K562 (cell line): ENCODE measurements around the gene DNAJC8. TPM values are rescaled to one million over a fixed set of nuclear protein-coding genes. Genes with fewer than 3 reads are reported as not detected.

Experiments
- ATAC-seq: fragments of 200-7000 bp; cut with Tn5 transposase; 3 replicates; pipeline ENCODE4 v1.9.1; 2020; ENCODE audit warnings: moderate library complexity
- BruUV-seq: library from RNA; stranded (reverse); fragments of 400-500 nt; replicated peaks from 2 replicates; lab custom pipeline; 2021; lab: Mats Ljungman, UMichigan
- CTCF ChIA-PET: fragments of 300-600 bp; formaldehyde crosslinking; extraction: SDS; loops from one replicate; lab custom pipeline; 2021; ENCODE audit warnings: low intra/inter-chr PET ratio; lab: Yijun Ruan, JAX
- POLR2A ChIA-PET: fragments of 300-600, 350-650 bp; sonication (Branson Sonifier 250); formaldehyde crosslinking; extraction: SDS; loops from one replicate; lab custom pipeline; 2021; ENCODE audit warnings: antibody characterized with exemption, inconsistent platforms; lab: Yijun Ruan, JAX
- DNase-seq, 4 experiments: peaks; one replicate each; pipeline versions ENCODE4 v3.0.0 to v3.0.0-alpha.2; 2011 to 2018; ENCODE audit warnings: low spot score in 3 of 4, mixed read lengths in 3 of 4; ENCODE audit errors: extremely low read depth in 1 of 4
- FAIRE-seq: peaks from 2 replicates; lab custom pipeline; 2011; peaks lifted over from hg19 to GRCh38; lab: Jason Lieb, UNC
- H2AFZ ChIP-seq: 2 replicates; pipeline ENCODE4 v1.6.0; 2011; ENCODE audit warnings: low read depth, low read length, control low read depth, inconsistent platforms
- H3K27ac ChIP-seq: fragments of 200-600 bp; 3 replicates; pipeline ENCODE4 v1.8.0; 2011; ENCODE audit warnings: low read depth, mild to moderate bottlenecking, control low read depth, inconsistent platforms, low read length, moderate library complexity, mixed read lengths; ENCODE audit errors: extremely low read depth
- H3K27me3 ChIP-seq, 2 experiments: fragments of 300-600 bp in 1 of 2; 2 replicates in 1 of 2; 3 replicates in 1 of 2; pipeline versions ENCODE4 v1.6.0 to v1.8.0; 2011; ENCODE audit warnings: inconsistent platforms in 2 of 2, low read length in 2 of 2, mild to moderate bottlenecking in 1 of 2, mixed read lengths in 1 of 2, moderate library complexity in 1 of 2; ENCODE audit not compliant: control insufficient read depth in 2 of 2, insufficient read depth in 2 of 2
- H3K36me3 ChIP-seq: fragments of 300-600 bp; 3 replicates; pipeline ENCODE4 v1.8.0; 2011; ENCODE audit warnings: mild to moderate bottlenecking, low read length, inconsistent platforms; ENCODE audit not compliant: control insufficient read depth, insufficient read depth
- H3K4me1 ChIP-seq, 2 experiments: fragments of 200-600 bp in 1 of 2; replicated peaks in 1 of 2; 2 replicates in 1 of 2; 3 replicates in 1 of 2; pipeline versions ENCODE4 v1.5.1 to v1.8.0; 2011; ENCODE audit warnings: inconsistent platforms in 2 of 2, low read length in 2 of 2, mild to moderate bottlenecking in 1 of 2, mixed read lengths in 1 of 2, moderate library complexity in 1 of 2; ENCODE audit not compliant: control insufficient read depth in 2 of 2, insufficient read depth in 2 of 2
- H3K4me2 ChIP-seq: 2 replicates; pipeline ENCODE4 v1.6.1; 2011; ENCODE audit warnings: low read length, control low read depth, inconsistent platforms, mixed read lengths; ENCODE audit not compliant: insufficient read depth
- H3K4me3 ChIP-seq: fragments of 200-600 bp; sonication (generic), shearing (Covaris generic); 2 replicates; pipeline ENCODE4 v1.5.1; 2016; ENCODE audit warnings: control low read depth, inconsistent platforms
- H3K79me2 ChIP-seq: fragments of 200-600 bp; 3 replicates; pipeline ENCODE4 v1.8.0; 2011; ENCODE audit warnings: low read length, inconsistent platforms; ENCODE audit not compliant: control insufficient read depth, insufficient read depth
- H3K9ac ChIP-seq, 2 experiments: 2 replicates each; pipeline versions ENCODE4 v1.6.0 to v1.6.1; 2011; ENCODE audit warnings: low read depth in 2 of 2, low read length in 2 of 2, control low read depth in 1 of 2, inconsistent platforms in 1 of 2, mild to moderate bottlenecking in 1 of 2, mixed read lengths in 1 of 2; ENCODE audit not compliant: insufficient read depth in 1 of 2
- H3K9me1 ChIP-seq: one replicate; pipeline ENCODE4 v1.6.0; 2011; ENCODE audit warnings: inconsistent platforms, mild to moderate bottlenecking, low read length, moderate library complexity; ENCODE audit not compliant: control insufficient read depth, insufficient read depth
- H3K9me3 ChIP-seq: replicated peaks from 2 replicates; pipeline ENCODE4 v1.5.1; 2011; ENCODE audit warnings: low read depth, low read length, inconsistent platforms; ENCODE audit not compliant: control insufficient read depth, insufficient read depth
- H4K20me1 ChIP-seq: replicated peaks from 2 replicates; pipeline ENCODE4 v1.6.1; 2011; ENCODE audit warnings: low read length, inconsistent platforms, mixed read lengths; ENCODE audit not compliant: control insufficient read depth, insufficient read depth
- CBFA2T3 ChIP-seq: fragments of 450-650 bp; IDR thresholded peaks from 2 replicates; pipeline ENCODE4 v1.6.1; 2017
- CC2D1A ChIP-seq: fragments of 450-650 bp; IDR thresholded peaks from 2 replicates; pipeline ENCODE4 v1.6.1; 2017; ENCODE audit warnings: mild to moderate bottlenecking
- CXXC5 ChIP-seq: fragments of 250-450 bp; sonication (Bioruptor Pico); IDR thresholded peaks from 2 replicates; pipeline ENCODE4 v1.8.0; 2022; ENCODE audit warnings: inconsistent platforms, mild to moderate bottlenecking, moderate library complexity
- FOSL1 ChIP-seq: fragments of 200-800 bp; sonication (Bioruptor generic); conservative IDR thresholded peaks from 2 replicates; pipeline ENCODE4 v1.6.1; 2016; ENCODE audit warnings: missing genetic modification characterization, missing compliant biosample characterization
- IRF1 ChIP-seq: sonication (generic); formaldehyde crosslinking; IDR thresholded peaks from 2 replicates; pipeline ENCODE4 v1.8.0; 2022; ENCODE audit warnings: missing genetic modification reagents, mild to moderate bottlenecking, borderline replicate concordance
- LEF1 ChIP-seq: fragments of 450-650 bp; IDR thresholded peaks from 2 replicates; pipeline ENCODE4 v1.6.1; 2016; ENCODE audit warnings: mild to moderate bottlenecking
- MECOM ChIP-seq: fragments of 250-450 bp; sonication (Bioruptor Pico); IDR thresholded peaks from 2 replicates; pipeline ENCODE4 v1.8.0; 2022; ENCODE audit warnings: inconsistent platforms
- NELFE ChIP-seq: IDR thresholded peaks from 2 replicates; pipeline ENCODE4 v1.6.1; 2011; ENCODE audit warnings: mild to moderate bottlenecking; ENCODE audit not compliant: insufficient read depth, insufficient read length
- NFATC3 ChIP-seq: fragments of 450-650 bp; IDR thresholded peaks from 2 replicates; pipeline ENCODE4 v1.6.1; 2017; ENCODE audit warnings: mild to moderate bottlenecking
- NONO ChIP-seq, 2 experiments: fragments of 200-400 bp in 1 of 2; fragments of 450-650 bp in 1 of 2; formaldehyde crosslinking in 1 of 2; IDR thresholded peaks; 2 replicates each; pipeline ENCODE4 v1.6.1; 2017; ENCODE audit warnings: low read depth in 2 of 2, mild to moderate bottlenecking in 2 of 2, moderate library complexity in 2 of 2, low read length in 1 of 2
- PHF21A ChIP-seq: fragments of 450-650 bp; IDR thresholded peaks from 2 replicates; pipeline ENCODE4 v1.6.1; 2017; ENCODE audit warnings: low read depth, borderline replicate concordance
- POLR2B ChIP-seq: fragments of 450-650 bp; IDR thresholded peaks from 2 replicates; pipeline ENCODE4 v1.6.1; 2018; ENCODE audit warnings: low read depth; ENCODE audit not compliant: partially characterized antibody
- RBM39 ChIP-seq: fragments of 200-400 bp; formaldehyde crosslinking; optimal IDR thresholded peaks from 2 replicates; pipeline ENCODE3; 2018; ENCODE audit warnings: low read depth, low read length
- SIN3A ChIP-seq, 2 experiments: fragments of 150-350 bp in 1 of 2; IDR thresholded peaks; 2 replicates each; pipeline ENCODE4 v1.6.1; 2011 to 2016; ENCODE audit warnings: borderline replicate concordance in 2 of 2, low read depth in 2 of 2, low read length in 2 of 2, mild to moderate bottlenecking in 2 of 2, moderate library complexity in 2 of 2; ENCODE audit not compliant: control insufficient read depth in 1 of 2
- SNAPC5 ChIP-seq: fragments of 250-450 bp; sonication (Bioruptor Pico); IDR thresholded peaks from 2 replicates; pipeline ENCODE4 v1.8.0; 2021; ENCODE audit warnings: moderate library complexity, mild to moderate bottlenecking, inconsistent platforms
- ZFX ChIP-seq: sonication (generic); formaldehyde crosslinking; IDR thresholded peaks from 2 replicates; pipeline ENCODE4 v1.8.0; 2022; ENCODE audit warnings: mild to moderate bottlenecking, missing genetic modification reagents, moderate library complexity
- ZKSCAN1 ChIP-seq: fragments of 150-350 bp; IDR thresholded peaks from 2 replicates; pipeline ENCODE4 v1.6.1; 2016; ENCODE audit warnings: low read depth, low read length
- ZNF695 ChIP-seq: fragments of 450-650 bp; formaldehyde crosslinking; IDR thresholded peaks from 2 replicates; pipeline ENCODE4 v1.4.0; 2020; ENCODE audit warnings: mild to moderate bottlenecking, moderate library complexity
- ZNF77 ChIP-seq: fragments of 250-450 bp; sonication (Bioruptor Pico); IDR thresholded peaks from 2 replicates; pipeline ENCODE4 v1.5.0; 2020
- WGBS: fragments of 100-300 bp; shearing (Covaris generic); methylation state at CpG from one replicate; pipeline ENCODE4 v1.1.6; 2016; ENCODE audit warnings: low coverage, mixed read lengths; ENCODE audit not compliant: insufficient coverage; ENCODE audit errors: missing lambda C conversion rate; 5-methylcytosine and 5-hydroxymethylcytosine counted together
- in situ Hi-C: fragments of 300-500 bp; cut with MboI; formaldehyde crosslinking; loops from 4 replicates; pipeline ENCODE4 v1.15.0; 2018; ENCODE audit warnings: inconsistent platforms, mixed read lengths
- intact Hi-C: fragments of 100-400 bp; cut with micrococcal nuclease; formaldehyde crosslinking; loops from 2 replicates; pipeline ENCODE4 v1.14.2; 2022
- polyA plus RNA-seq, 8 experiments: library from polyadenylated mRNA; depleted of rRNA in 4 of 8; stranded (reverse) in 5 of 8; unstranded in 3 of 8; fragments of >200 nt; fragmentation: Nextera tagmentation in 2 of 8; fragmentation: Illumina TruSeq in 1 of 8; extraction: Ambion mirVana in 2 of 8; extraction: Trizol in 1 of 8; gene quantifications; 2 replicates each; pipeline versions ENCODE4 v1.2.1 to v1.2.3, GENCODE V29; 2011 to 2014; ENCODE audit warnings: inconsistent platforms in 1 of 8, missing spikeins in 1 of 8
- total RNA-seq, 7 experiments: library from RNA; depleted of rRNA in 6 of 7; stranded (reverse); fragments of >200 nt in 6 of 7; fragmentation: Illumina TruSeq in 2 of 7; extraction: Trizol in 2 of 7; gene quantifications; 2 replicates each; pipeline versions ENCODE4 v1.2.1 to v1.2.3, GENCODE V29; 2011 to 2021; ENCODE audit warnings: low replicate concordance in 1 of 7
- TF ChIP-seq, protein P1 (sequence below), 2 experiments: fragments of 200-800 bp in 1 of 2; sonication (Bioruptor generic) in 1 of 2; sonication (generic) in 1 of 2; formaldehyde crosslinking in 1 of 2; IDR thresholded peaks in 1 of 2; conservative IDR thresholded peaks in 1 of 2; 2 replicates each; pipeline versions ENCODE4 v1.5.0 to v1.6.1; 2016 to 2020; ENCODE audit warnings: missing compliant biosample characterization in 1 of 2, missing genetic modification characterization in 1 of 2, missing genetic modification reagents in 1 of 2

DNAJC8 gene
- total and polyA plus RNA-seq, 9 of the 15 experiments (the other 6 are each of a cell fraction or from before 2014, with no cell fraction given): 143 to 508 (median 209) TPM

DNA sequence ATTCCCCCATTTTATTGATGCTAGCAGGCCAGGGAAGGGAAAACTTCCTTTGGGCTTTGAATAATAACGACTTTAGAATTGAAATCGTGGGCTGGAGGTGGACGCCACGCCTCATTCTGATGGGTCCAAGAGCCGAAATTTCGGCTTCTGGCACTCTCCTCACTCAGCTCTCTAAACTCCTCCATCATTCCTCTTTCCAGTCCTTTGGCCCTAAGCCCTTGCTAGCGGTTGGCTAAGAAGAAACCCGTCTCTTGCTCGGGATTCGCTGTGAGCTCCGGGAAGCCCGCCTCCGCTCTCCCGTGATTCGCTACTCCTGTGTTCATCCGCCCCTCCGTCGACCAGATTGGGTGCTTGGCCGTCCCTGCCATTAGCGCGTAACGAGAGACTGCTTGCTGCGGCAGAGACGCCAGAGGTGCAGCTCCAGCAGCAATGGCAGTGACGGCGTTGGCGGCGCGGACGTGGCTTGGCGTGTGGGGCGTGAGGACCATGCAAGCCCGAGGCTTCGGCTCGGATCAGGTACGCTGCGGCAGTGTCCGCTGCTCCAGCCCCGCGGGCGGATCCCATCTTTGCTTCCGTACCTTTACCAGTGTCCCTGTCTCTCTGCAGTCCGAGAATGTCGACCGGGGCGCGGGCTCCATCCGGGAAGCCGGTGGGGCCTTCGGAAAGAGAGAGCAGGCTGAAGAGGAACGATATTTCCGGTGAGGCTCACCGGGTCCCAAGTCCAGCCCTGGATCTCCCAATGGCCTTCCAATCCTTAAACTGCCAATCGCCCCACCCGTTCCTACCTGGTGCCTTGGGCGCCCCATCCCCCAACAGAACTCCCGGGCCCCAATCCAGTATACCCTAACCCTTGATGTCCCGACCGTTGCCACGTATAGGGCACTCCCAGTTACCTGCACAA lies 3.2 kb upstream of the DNAJC8 start, which contains the start of gene ATP5IF1:
Gene ATP5IF1 (plus strand): TSS at position 370 of the 901 bp plus-strand sequence. CDS start 60 bp downstream, at position 430.
- TSS peak; percentile 68 for BruUV-seq
- intact Hi-C loops: loop anchor here (2.0 to 10.0 kb wide), 2 partner anchors 367 to 409 kb away; partner anchors contain the start of genes RNU11 and TAF12
- CTCF ChIA-PET: no interaction called here
- Histone ChIP-seq H3K4me2 (peak within 1 kb of the TSS; percentile 93), H3K27me3 (no peaks in the 10 kb centered on the region), H4K20me1 (0 out of 2 replicates have a peak, but pooled peaks cover 6% of the 10 kb centered on the region), H3K36me3 (peaks cover 22% of the 10 kb centered on the region), H3K4me3 (peak within 1 kb of the TSS; percentile 67), H3K27ac (peak within 1 kb of the TSS; percentile 71), H3K9me3 (no peaks in the 10 kb centered on the region), H3K9me1 (no peaks in the 10 kb centered on the region), H3K79me2 (peaks cover 56% of the 10 kb centered on the region), H3K9ac (peak within 1 kb of the TSS; percentile 79 to 96), H2AFZ (peak within 1 kb of the TSS; percentile 95), H3K4me1 (peaks cover 19 to 29% of the 10 kb centered on the region in 2 experiments)
- FAIRE-seq (peak; percentile 98), ATAC-seq (peak; percentile 93), DNase-seq (peak; percentile 99 to 100 (median 99))
- WGBS: under 1% methylated on average over 60 of the region's 60 CpGs
- POLR2A ChIA-PET: interaction anchor here (0.6 to 4.8 kb wide), 29 partner anchors 8 to 413 kb away, joined by 3 to 40 read pairs (median 5); partner anchors contain the start of genes EYA3, MED18, PHACTR4 and RCC1
- in situ Hi-C loops: no loop called here
- TF ChIP-seq, protein P1, sequence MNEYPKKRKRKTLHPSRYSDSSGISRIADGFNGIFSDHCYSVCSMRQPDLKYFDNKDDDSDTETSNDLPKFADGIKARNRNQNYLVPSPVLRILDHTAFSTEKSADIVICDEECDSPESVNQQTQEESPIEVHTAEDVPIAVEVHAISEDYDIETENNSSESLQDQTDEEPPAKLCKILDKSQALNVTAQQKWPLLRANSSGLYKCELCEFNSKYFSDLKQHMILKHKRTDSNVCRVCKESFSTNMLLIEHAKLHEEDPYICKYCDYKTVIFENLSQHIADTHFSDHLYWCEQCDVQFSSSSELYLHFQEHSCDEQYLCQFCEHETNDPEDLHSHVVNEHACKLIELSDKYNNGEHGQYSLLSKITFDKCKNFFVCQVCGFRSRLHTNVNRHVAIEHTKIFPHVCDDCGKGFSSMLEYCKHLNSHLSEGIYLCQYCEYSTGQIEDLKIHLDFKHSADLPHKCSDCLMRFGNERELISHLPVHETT (CRISPR knock-in tag; conservative IDR thresholded peaks at IDR 0.05 in 1 of 2, IDR thresholded peaks at IDR 0.05 in 1 of 2): no peak
- TF ChIP-seq NELFE: no peak
- TF ChIP-seq CXXC5 (CRISPR knock-in tag): peak; percentile 77
- TF ChIP-seq SNAPC5 (CRISPR knock-in tag): no peak
- peak; percentile 10; the same call in 1 of the 2 replicates for TF ChIP-seq PHF21A
- TF ChIP-seq ZNF695 (CRISPR knock-in tag): 0 out of 2 replicates have a peak, but pooled peaks have one; percentile 2
- no peak for TF ChIP-seq MECOM (CRISPR knock-in tag)
- TF ChIP-seq IRF1 (CRISPR knock-in tag): no peak
- TF ChIP-seq ZFX: peak; percentile 87
- TF ChIP-seq ZNF77 (CRISPR knock-in tag): no peak
- TF ChIP-seq ZKSCAN1: no peak; the same call in 1 of the 2 replicates
- TF ChIP-seq POLR2B: peak; percentile 97
- TF ChIP-seq NFATC3: 0 out of 2 replicates have a peak, but pooled peaks have one; percentile 8
- TF ChIP-seq CBFA2T3: no peak
- peak; percentile 36 to 69; a peak in 1 of 4 replicates for TF ChIP-seq SIN3A (IDR thresholded peaks at IDR 0.05; ENCODE audit: borderline replicate concordance in 2 of 2, control insufficient read depth in 1 of 2, low read depth in 2 of 2, low read length in 2 of 2)
- no peak for TF ChIP-seq RBM39
- TF ChIP-seq CC2D1A: 0 out of 2 replicates have a peak, but pooled peaks have one; percentile 7
- peak in 1 of 2 experiments; percentile 61; a peak in 1 of 4 replicates for TF ChIP-seq NONO (IDR thresholded peaks at IDR 0.05; ENCODE audit: low read depth in 2 of 2, low read length in 1 of 2)
- TF ChIP-seq LEF1: no peak
- no peak for TF ChIP-seq FOSL1
